Gastrocnemius medialis (tissue), 4 donors: ENCODE data around the gene TTC12.

Experiments
- CTCF ChIP-seq, 5 experiments: fragments of 450-650 bp in 3 of 5; fragments of 200-600 bp in 2 of 5; sonication (generic) in 2 of 5; IDR thresholded peaks in 4 of 5; conservative IDR thresholded peaks in 1 of 5; 1 replicate in 4 of 5; 2 replicates in 1 of 5; pipeline ENCODE4 v1.5.1; 2016 to 2019; ENCODE audit warnings: antibody characterized with exemption in 5 of 5, mild to moderate bottlenecking in 3 of 5, moderate library complexity in 3 of 5
- POLR2A ChIP-seq, 2 donors: fragments of 450-650 bp; IDR thresholded peaks; one replicate each; pipeline ENCODE4 v1.6.1; 2017; ENCODE audit warnings: antibody characterized with exemption in 2 of 2, mild to moderate bottlenecking in 2 of 2, moderate library complexity in 2 of 2

DNA sequence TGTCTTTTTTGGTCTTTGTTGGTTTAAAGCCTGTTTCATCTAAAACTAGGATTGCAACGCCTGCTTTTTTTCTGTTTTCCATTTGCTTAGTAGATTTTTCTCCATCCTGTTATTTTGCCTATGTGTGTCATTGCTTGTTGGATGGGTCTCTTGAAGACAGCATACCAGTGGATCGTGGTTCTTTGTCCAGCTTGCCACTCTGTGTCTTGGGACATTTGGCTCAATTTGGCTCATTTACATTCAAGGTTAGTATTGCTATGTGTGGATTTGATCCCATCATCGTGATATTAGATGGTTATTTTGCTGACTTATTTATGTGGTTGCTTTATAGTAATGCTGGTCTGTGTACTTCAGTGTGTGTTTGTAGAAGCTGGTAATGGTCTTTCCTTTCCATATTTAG is 41.8 kb downstream of the TTC12 start:
- TF ChIP-seq CTCF (IDR thresholded peaks at IDR 0.05 in 4 of 5, conservative IDR thresholded peaks at IDR 0.05 in 1 of 5) (no peak), POLR2A (IDR thresholded peaks at IDR 0.05) (no peak)
